CD4-positive, alpha-beta T cell treated with Interferon alpha-2 for 1 hour (primary cell): ENCODE results near the gene MICOS13.

Source experiments
- DNase-seq, 2 donors: peaks; one replicate each; pipeline ENCODE4 v3.0.0-alpha.2; 2020 to 2022

MICOS13 gene

GRCh38 chr19:5687360-5688198 is 7.3 kb upstream of the MICOS13 start:
- no peak for DNase-seq

GRCh38 chr19:5686647-5687359 is 6.5 kb upstream of the MICOS13 start:
- DNase-seq: peak; percentile 95 to 96

GRCh38 chr19:5686326-5686646 is 6.0 kb upstream of the MICOS13 start:
- DNase-seq: no peak

GRCh38 chr19:5684694-5685430 is 4.5 kb upstream of the MICOS13 start:
- no peak for DNase-seq

GRCh38 chr19:5683177-5683886 is 3.0 kb upstream of the MICOS13 start:
- no peak for DNase-seq

- DNase-seq: no peak
Measured at GRCh38 chr19:5682107-5682482, 1.8 kb upstream of the MICOS13 start.

- DNase-seq: no peak
Measured at GRCh38 chr19:5681391-5682106, 1.2 kb upstream of the MICOS13 start.

- no peak for DNase-seq
Measured at GRCh38 chr19:5680084-5680436, 256 bp downstream of the MICOS13 start.

GRCh38 chr19:5679289-5680083 is 830 bp downstream of the MICOS13 start:
- no peak for DNase-seq

GRCh38 chr19:5678071-5678718 is 2.1 kb downstream of the MICOS13 start:
- no peak for DNase-seq

GRCh38 chr19:5677580-5677979 is 2.7 kb downstream of the MICOS13 start:
- no peak for DNase-seq

GRCh38 chr19:5677136-5677535 is 3.2 kb downstream of the MICOS13 start:
- DNase-seq: no peak

- no peak for DNase-seq
Measured at GRCh38 chr19:5676772-5677105, 3.6 kb downstream of the MICOS13 start.

GRCh38 chr19:5676105-5676771 is 4.1 kb downstream of the MICOS13 start:
- no peak for DNase-seq

- DNase-seq: no peak
Measured at GRCh38 chr19:5674714-5675113, 5.6 kb downstream of the MICOS13 start.

GRCh38 chr19:5673752-5674151 is 6.6 kb downstream of the MICOS13 start:
- DNase-seq: no peak

GRCh38 chr19:5672708-5673459 is 7.4 kb downstream of the MICOS13 start:
- DNase-seq: no peak

- DNase-seq: no peak
Measured at GRCh38 chr19:5671600-5671999, 8.7 kb downstream of the MICOS13 start.

GRCh38 chr19:5669212-5669611 is 11.1 kb downstream of the MICOS13 start:
- DNase-seq: no peak

- DNase-seq: no peak
Measured at GRCh38 chr19:5667751-5668271, 12.5 kb downstream of the MICOS13 start.
